GM21576 (cell line): ENCODE results near the gene DRD4.
"Not testable (repeated sequence)": the region's sequence is repeated elsewhere in the genome, so short reads cannot be mapped to it uniquely, and the experiment has no call there.

Experiments used
- ATAC-seq: cut with Tn5 transposase; IDR thresholded peaks from one replicate; pipeline ENCODE4 v1.9.1; 2021; ENCODE audit warnings: mild to moderate bottlenecking, moderate library complexity; ENCODE audit not compliant: unreplicated experiment

The DRD4 gene

GRCh38 chr11:665704-666281 lies 28.7 kb downstream of the DRD4 start:
- ATAC-seq: no peak

GRCh38 chr11:673866-674265 lies 36.8 kb downstream of the DRD4 start:
- no peak for ATAC-seq

DNA sequence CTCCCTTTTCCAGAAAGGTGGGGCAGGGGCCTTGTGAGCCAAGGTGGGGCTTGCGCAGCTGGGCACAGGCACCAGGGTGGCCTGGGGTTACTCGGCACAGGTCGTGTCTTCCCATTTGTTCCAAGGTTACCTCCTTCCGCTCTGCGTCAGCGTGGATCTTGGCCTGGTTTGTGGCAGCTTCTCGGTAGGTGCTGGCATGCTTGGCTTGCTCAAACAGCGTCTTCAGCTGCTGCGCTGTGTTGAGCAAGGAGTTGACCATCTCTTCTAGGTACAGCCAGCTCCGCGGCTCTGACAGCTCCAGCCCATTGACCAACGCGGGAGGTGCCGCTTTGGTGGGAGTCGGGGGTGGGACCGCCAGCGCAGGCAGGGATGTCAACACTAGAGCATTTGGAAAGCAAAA lies 37.3 kb downstream of the DRD4 start:
- no peak for ATAC-seq

DNA sequence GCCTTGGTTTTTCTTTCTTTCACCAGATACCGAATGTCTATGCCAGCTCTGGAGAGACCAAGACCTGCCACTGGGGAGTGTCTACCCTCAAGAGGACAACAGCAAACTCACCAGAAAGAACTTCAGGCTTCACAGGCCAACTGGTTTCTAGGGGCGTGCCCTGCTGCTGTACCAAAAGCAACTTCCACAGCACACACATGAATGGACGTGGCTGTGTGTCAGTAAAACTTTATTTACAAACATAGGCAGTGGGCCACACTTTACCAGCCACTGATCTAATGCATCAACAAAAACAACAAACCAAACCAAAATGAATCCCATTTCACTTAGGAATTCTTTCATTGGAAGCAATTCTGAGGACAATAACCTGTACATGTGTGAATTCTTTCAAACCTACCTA lies 41.2 kb downstream of the DRD4 start:
- ATAC-seq: no peak

GRCh38 chr11:679271-680207 lies 42.5 kb downstream of the DRD4 start:
- ATAC-seq: no peak

- no peak for ATAC-seq
Observed at GRCh38 chr11:680476-680875, 43.4 kb downstream of the DRD4 start.

DNA sequence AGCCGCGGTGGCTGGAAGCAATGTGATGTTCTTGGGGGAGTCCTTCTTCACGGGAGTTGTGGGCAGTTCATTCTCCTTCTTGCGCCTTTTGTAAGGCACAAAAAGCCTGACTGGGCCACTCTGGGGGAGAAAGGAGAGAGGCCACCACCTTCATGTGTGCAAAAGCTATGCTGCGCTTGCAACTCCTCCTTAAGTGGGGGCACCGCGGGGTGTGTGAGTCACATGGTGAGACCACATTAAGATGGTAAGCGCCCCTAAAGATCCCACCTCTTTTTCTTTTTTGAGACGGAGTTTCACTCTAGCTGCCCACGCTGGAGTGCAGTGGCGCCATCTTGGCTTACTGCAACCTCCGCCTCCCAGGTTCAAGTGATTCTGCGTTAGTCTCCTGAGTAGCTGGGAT lies 43.9 kb downstream of the DRD4 start:
- no peak for ATAC-seq

- no peak for ATAC-seq
Observed at GRCh38 chr11:686451-687243, 49.6 kb downstream of the DRD4 start.

DNA sequence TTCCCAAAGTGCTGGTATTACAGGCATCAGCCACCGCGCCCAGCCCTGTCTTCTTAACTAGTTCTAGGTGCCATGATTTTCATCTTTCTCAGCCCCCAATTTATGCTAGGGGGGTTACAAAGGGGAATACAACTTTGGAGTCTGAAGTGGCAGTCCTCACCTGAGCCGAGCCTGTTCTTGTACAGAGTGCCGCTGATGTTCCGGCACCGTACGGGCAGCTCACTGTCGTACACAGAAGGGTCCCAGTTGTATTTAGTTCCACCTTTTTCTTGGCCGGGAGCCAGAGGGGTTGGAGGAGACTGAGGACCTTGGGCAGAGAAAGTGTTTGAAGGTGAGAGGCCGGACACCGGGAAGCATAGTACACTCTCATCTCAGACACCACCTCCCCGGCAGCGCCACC lies 50.7 kb downstream of the DRD4 start:
- ATAC-seq: no peak

- ATAC-seq: no peak
Observed at GRCh38 chr11:688681-689080, 51.6 kb downstream of the DRD4 start.

- ATAC-seq: no peak
Observed at GRCh38 chr11:689625-690024, 52.6 kb downstream of the DRD4 start.

GRCh38 chr11:690244-690643 lies 53.2 kb downstream of the DRD4 start:
- ATAC-seq: not testable (repeated sequence)
